H1 (cell line): ENCODE results near the gene PLXNA3. TPM values are rescaled to one million over a fixed set of nuclear protein-coding genes. Genes with fewer than 3 reads are reported as not detected.

Experiments
- CTCF ChIA-PET: fragments of 300-600 bp; sonication (Branson Sonifier 250); formaldehyde crosslinking; loops from one replicate; lab custom pipeline; 2021; ENCODE audit not compliant: partially characterized antibody; lab: Charles Lee
- POLR2A ChIA-PET: fragments of 300-600 bp; sonication (Branson Sonifier 250); formaldehyde crosslinking; loops from one replicate; lab custom pipeline; 2021; ENCODE audit warnings: inconsistent platforms; ENCODE audit not compliant: partially characterized antibody; lab: Charles Lee
- DNase-seq, 2 experiments: peaks; one replicate each; pipeline versions ENCODE4 v3.0.0 to v3.0.0-alpha.2; 2010 to 2022; ENCODE audit warnings: low spot score in 2 of 2, low read depth in 1 of 2, mixed read lengths in 1 of 2
- FAIRE-seq: peaks from 2 replicates; lab custom pipeline; 2011; peaks lifted over from hg19 to GRCh38; lab: Jason Lieb, UNC
- H2AFZ ChIP-seq: 2 replicates; pipeline ENCODE4 v1.8.1; 2012; ENCODE audit warnings: low read length, inconsistent platforms
- H2AK5ac ChIP-seq: 2 replicates; pipeline ENCODE4 v1.6.1; 2013; ENCODE audit warnings: low read depth, low read length
- H2BK120ac ChIP-seq: replicated peaks from 2 replicates; pipeline ENCODE3; 2013; ENCODE audit warnings: low read depth, low read length, inconsistent platforms
- H2BK12ac ChIP-seq: 2 replicates; pipeline ENCODE4 v1.6.1; 2013; ENCODE audit warnings: low read depth, low read length
- H2BK15ac ChIP-seq: 2 replicates; pipeline ENCODE4 v1.6.1; 2013; ENCODE audit warnings: low read length
- H2BK20ac ChIP-seq: 2 replicates; pipeline ENCODE4 v1.6.1; 2013; ENCODE audit warnings: low read length
- H2BK5ac ChIP-seq: 2 replicates; pipeline ENCODE4 v1.6.1; 2013; ENCODE audit warnings: low read depth, low read length
- H3K14ac ChIP-seq: 2 replicates; pipeline ENCODE4 v1.6.1; 2013; ENCODE audit warnings: inconsistent platforms; ENCODE audit not compliant: insufficient read length
- H3K18ac ChIP-seq: 2 replicates; pipeline ENCODE4 v1.6.1; 2013; ENCODE audit warnings: low read length; ENCODE audit errors: extremely low read depth
- H3K23ac ChIP-seq: 2 replicates; pipeline ENCODE4 v1.6.1; 2013; ENCODE audit warnings: inconsistent platforms; ENCODE audit not compliant: insufficient read length
- H3K23me2 ChIP-seq: 2 replicates; pipeline ENCODE4 v1.6.1; 2013; ENCODE audit warnings: low read depth, low read length
- H3K27ac ChIP-seq: 2 replicates; pipeline ENCODE4 v1.6.1; 2011; ENCODE audit warnings: low read depth, low read length, inconsistent platforms
- H3K27me3 ChIP-seq, 4 experiments: replicated peaks in 1 of 4; 1 replicate in 1 of 4; 2 replicates in 3 of 4; pipeline versions ENCODE4 v1.6.1 to v1.8.1; 2011 to 2013; ENCODE audit warnings: low read length in 3 of 4, mild to moderate bottlenecking in 3 of 4, inconsistent platforms in 2 of 4, mixed read lengths in 2 of 4, moderate library complexity in 1 of 4; ENCODE audit not compliant: control insufficient read depth in 3 of 4, insufficient read depth in 3 of 4; ENCODE audit errors: extremely low read depth in 1 of 4
- H3K36me3 ChIP-seq, 4 experiments: 2 replicates each; pipeline versions ENCODE4 v1.6.1 to v1.8.1; 2011 to 2013; ENCODE audit warnings: mild to moderate bottlenecking in 4 of 4, low read length in 3 of 4, moderate library complexity in 2 of 4, control low read depth in 1 of 4, inconsistent platforms in 1 of 4; ENCODE audit not compliant: insufficient read depth in 4 of 4, control insufficient read depth in 2 of 4
- H3K4ac ChIP-seq: replicated peaks from 2 replicates; pipeline ENCODE3; 2013; ENCODE audit warnings: low read length, low read depth, mixed read lengths, inconsistent platforms; ENCODE audit not compliant: insufficient read length
- H3K4me1 ChIP-seq, 4 experiments: replicated peaks in 1 of 4; 1 replicate in 1 of 4; 2 replicates in 3 of 4; pipeline versions ENCODE4 v1.6.1 to v1.8.1; 2011 to 2013; ENCODE audit warnings: low read length in 3 of 4, inconsistent platforms in 2 of 4, mixed read lengths in 1 of 4; ENCODE audit not compliant: insufficient read depth in 4 of 4, control insufficient read depth in 3 of 4
- H3K4me2 ChIP-seq, 2 experiments: 2 replicates each; pipeline versions ENCODE4 v1.6.1 to v1.8.1; 2011 to 2013; ENCODE audit warnings: low read depth in 2 of 2, low read length in 2 of 2, control low read depth in 1 of 2, inconsistent platforms in 1 of 2, mild to moderate bottlenecking in 1 of 2; ENCODE audit not compliant: insufficient read depth in 1 of 2
- H3K4me3 ChIP-seq, 4 experiments: fragments of 200-600, 300-600 bp in 1 of 4; sonication (generic), shearing (Covaris generic), sonication (Bioruptor Twin) in 1 of 4; 2 replicates each; pipeline versions ENCODE4 v1.5.1 to v1.8.1; 2011 to 2016; ENCODE audit warnings: low read length in 4 of 4, low read depth in 3 of 4, control low read depth in 2 of 4, inconsistent platforms in 2 of 4, mild to moderate bottlenecking in 2 of 4, mixed read lengths in 1 of 4, moderate library complexity in 1 of 4; ENCODE audit not compliant: insufficient read depth in 2 of 4; ENCODE audit errors: extremely low read depth in 1 of 4
- H3K56ac ChIP-seq: replicated peaks from 2 replicates; pipeline ENCODE3; 2013; ENCODE audit warnings: low read depth, mild to moderate bottlenecking, mixed read lengths, low read length, inconsistent platforms; ENCODE audit not compliant: insufficient read length
- H3K79me1 ChIP-seq: 2 replicates; pipeline ENCODE4 v1.6.1; 2013; ENCODE audit warnings: low read depth, low read length, control low read depth
- H3K79me2 ChIP-seq, 2 experiments: 2 replicates each; pipeline versions ENCODE4 v1.6.1 to v1.8.1; 2012 to 2013; ENCODE audit warnings: low read length in 2 of 2, mild to moderate bottlenecking in 2 of 2, inconsistent platforms in 1 of 2; ENCODE audit not compliant: insufficient read depth in 2 of 2, control insufficient read depth in 1 of 2
- H3K9ac ChIP-seq, 4 experiments: replicated peaks in 1 of 4; 1 replicate in 1 of 4; 2 replicates in 3 of 4; pipeline versions ENCODE4 v1.6.1 to v1.8.1; 2011 to 2013; ENCODE audit warnings: low read depth in 3 of 4, low read length in 3 of 4, control low read depth in 2 of 4, mild to moderate bottlenecking in 2 of 4, moderate library complexity in 2 of 4, inconsistent platforms in 1 of 4; ENCODE audit errors: extremely low read depth in 1 of 4
- H3K9me3 ChIP-seq, 2 experiments: 2 replicates each; pipeline versions ENCODE4 v1.6.1 to v1.8.1; 2012 to 2013; ENCODE audit warnings: mild to moderate bottlenecking in 2 of 2, moderate library complexity in 2 of 2, control low read depth in 1 of 2, inconsistent platforms in 1 of 2, low read depth in 1 of 2, low read length in 1 of 2, mixed read lengths in 1 of 2; ENCODE audit not compliant: insufficient read depth in 2 of 2
- H4K20me1 ChIP-seq, 2 experiments: replicated peaks in 1 of 2; 2 replicates each; pipeline versions ENCODE3 to v1.8.1; 2011 to 2013; ENCODE audit warnings: inconsistent platforms in 2 of 2, low read length in 2 of 2, mild to moderate bottlenecking in 1 of 2; ENCODE audit not compliant: insufficient read depth in 2 of 2, control insufficient read depth in 1 of 2
- H4K5ac ChIP-seq: 2 replicates; pipeline ENCODE4 v1.6.1; 2013; ENCODE audit warnings: low read length, low read depth, mixed read lengths, inconsistent platforms; ENCODE audit not compliant: insufficient read length
- H4K8ac ChIP-seq: 2 replicates; pipeline ENCODE4 v1.8.0; 2013; ENCODE audit warnings: mild to moderate bottlenecking, moderate library complexity, low read length, inconsistent platforms; ENCODE audit not compliant: insufficient read depth; ENCODE audit errors: extremely low read depth
- H4K91ac ChIP-seq: replicated peaks from 2 replicates; pipeline ENCODE3; 2013; ENCODE audit warnings: low read length, mixed read lengths, inconsistent platforms; ENCODE audit not compliant: insufficient read length
- BCL11A ChIP-seq, 2 experiments: IDR thresholded peaks; one replicate each; pipeline ENCODE4 v1.6.1; 2011; ENCODE audit warnings: low read depth in 2 of 2, low read length in 2 of 2, mild to moderate bottlenecking in 2 of 2
- CEBPB ChIP-seq: IDR thresholded peaks from 2 replicates; pipeline ENCODE4 v1.6.1; 2012; ENCODE audit warnings: low read depth, low read length
- KDM1A ChIP-seq: fragments of 200-600, 300-600 bp; sonication (generic); IDR thresholded peaks from 2 replicates; pipeline ENCODE4 v1.7.1; 2016; ENCODE audit warnings: mild to moderate bottlenecking, low read length, borderline replicate concordance
- PHF8 ChIP-seq: fragments of 200-600 bp; sonication (generic); conservative IDR thresholded peaks from 2 replicates; pipeline ENCODE4 v1.7.1; 2012; ENCODE audit warnings: low read depth, mild to moderate bottlenecking, inconsistent platforms, low read length, moderate library complexity
- RFX5 ChIP-seq: IDR thresholded peaks from 2 replicates; pipeline ENCODE4 v1.6.1; 2011; ENCODE audit warnings: low read depth, low read length, improper control_type of control experiment, borderline replicate concordance
- SIN3A ChIP-seq, 2 experiments: IDR thresholded peaks in 1 of 2; conservative IDR thresholded peaks in 1 of 2; 2 replicates each; pipeline ENCODE4 v1.6.1; 2011 to 2012; ENCODE audit warnings: low read length in 2 of 2, improper control_type of control experiment in 1 of 2, low read depth in 1 of 2, mild to moderate bottlenecking in 1 of 2
- SIX5 ChIP-seq: IDR thresholded peaks from 2 replicates; pipeline ENCODE4 v1.6.1; 2011; ENCODE audit warnings: mild to moderate bottlenecking, low read depth, low read length
- SP4 ChIP-seq: IDR thresholded peaks from 2 replicates; pipeline ENCODE4 v1.6.1; 2012; ENCODE audit warnings: low read length, inconsistent platforms
- TBP ChIP-seq: IDR thresholded peaks from 2 replicates; pipeline ENCODE4 v1.6.1; 2011; ENCODE audit warnings: low read depth, low read length, improper control_type of control experiment
- WGBS, 2 experiments: shearing (Covaris generic) in 1 of 2; methylation state at CpG; one replicate each; pipeline versions ENCODE4 v1.1.6 to v1.1.7; 2013 to 2015; ENCODE audit warnings: low lambda C conversion rate in 2 of 2, mixed read lengths in 2 of 2, inconsistent platforms in 1 of 2, low coverage in 1 of 2, missing lambda C conversion rate in 1 of 2; ENCODE audit not compliant: insufficient replicate concordance in 2 of 2, insufficient coverage in 1 of 2, insufficient read length in 1 of 2; ENCODE audit errors: extremely low coverage in 1 of 2, missing lambda C conversion rate in 1 of 2; 5-methylcytosine and 5-hydroxymethylcytosine counted together
- polyA plus RNA-seq, 7 experiments: library from polyadenylated mRNA; depleted of rRNA in 3 of 7; stranded (reverse) in 5 of 7; unstranded in 2 of 7; fragments of >200 nt in 5 of 7; fragments of 200-250 nt in 2 of 7; gene quantifications; 1 replicate in 5 of 7; 2 replicates in 1 of 7; 4 replicates in 1 of 7; pipeline versions ENCODE4 v1.2.1 to v1.2.3, GENCODE V29; 2011 to 2013; ENCODE audit warnings: missing spikeins in 2 of 7, mixed read lengths in 2 of 7
- total RNA-seq: library from RNA; stranded (reverse); fragmentation: NEBNext Ultra II Directional; extraction: Animal tissue kit (Norgen Biotek cat#: 25700); gene quantifications from 2 replicates; pipeline ENCODE4 v1.2.1, GENCODE V29; 2021

Gene PLXNA3
- total and polyA plus RNA-seq, 2 of the 8 experiments (the other 6 are each of a cell fraction or from before 2014, with no cell fraction given) = 10.7 to 18.2 TPM

GRCh38 chrX:154481911-154482601 lies 24.0 kb downstream of the PLXNA3 start:
- no peak overlapping the region for H3K23ac ChIP-seq
- H3K4me3 ChIP-seq = no peak overlapping the region
- peaks cover 0 to 13% (median 0%) of the 10 kb centered on the region in 4 experiments; a peak in 2 of 8 replicates for H3K36me3 ChIP-seq
- H3K14ac ChIP-seq = no peak overlapping the region
- DNase-seq (no peak), FAIRE-seq (no peak)
- H3K79me2 ChIP-seq = no peaks in the 10 kb centered on the region
- ChIA-PET CTCF (interaction anchor here (0.5 to 2.1 kb wide), 6 partner anchors 21 to 108 kb away, joined by 3 to 8 read pairs (median 3); no protein-coding TSS in a partner anchor), POLR2A (interaction anchor here (1.0 to 1.2 kb wide), 2 partner anchors 48 to 84 kb away, joined by 3 read pairs; partner anchors contain the start of gene RPL10)
- H3K18ac ChIP-seq = no peak overlapping the region
- H4K20me1 ChIP-seq = peaks cover 0 to 2% of the 10 kb centered on the region in 2 experiments
- peaks cover 3% of the 10 kb centered on the region; the same call in 1 of the 2 replicates for H3K23me2 ChIP-seq
- no peak overlapping the region for H2BK20ac ChIP-seq
- H3K79me1 ChIP-seq = no peaks in the 10 kb centered on the region
- H2BK12ac ChIP-seq = no peak overlapping the region
- H3K9ac ChIP-seq = no peak overlapping the region
- H3K56ac ChIP-seq = no peak overlapping the region
- no peaks in the 10 kb centered on the region for H3K9me3 ChIP-seq
- H3K27ac ChIP-seq = no peak overlapping the region
- WGBS, 2 experiments = 82% methylated on average over 7 of the region's 14 CpGs; no CpG with 5 or more reads in 1 of the 2 experiments
- no peak overlapping the region for H2AK5ac ChIP-seq
- H2BK120ac ChIP-seq = no peak overlapping the region
- H4K5ac ChIP-seq = no peak overlapping the region
- H3K4me2 ChIP-seq = no peak overlapping the region
- peaks cover 0 to 6% (median 2%) of the 10 kb centered on the region in 4 experiments; a peak in 4 of 7 replicates for H3K4me1 ChIP-seq
- no peak overlapping the region for H3K4ac ChIP-seq
- H2BK15ac ChIP-seq = no peak overlapping the region
- no peaks in the 10 kb centered on the region for H3K27me3 ChIP-seq
- no peak overlapping the region for H2AFZ ChIP-seq
- no peak overlapping the region for H2BK5ac ChIP-seq
- no peak overlapping the region for H4K91ac ChIP-seq
- no peak overlapping the region for H4K8ac ChIP-seq
- TF ChIP-seq KDM1A (no peak), SP4 (no peak), PHF8 (no peak), SIX5 (no peak), CEBPB (no peak), TBP (no peak), SIN3A (conservative IDR thresholded peaks at IDR 0.05 in 1 of 2, IDR thresholded peaks at IDR 0.05 in 1 of 2; ENCODE audit: low read depth in 1 of 2, low read length in 2 of 2) (no peak), RFX5 (no peak), BCL11A (IDR thresholded peaks at IDR 0.05; ENCODE audit: low read depth in 2 of 2, low read length in 2 of 2) (no peak)
